GM18951 (cell line): ENCODE results near the gene DOCK8.
A peak's percentile ranks its signal among the peaks of the same experiment; 100 is the strongest.

Source experiments
- POLR2A ChIP-seq: IDR thresholded peaks from 4 replicates; pipeline ENCODE4 v1.6.1; 2011; ENCODE audit warnings: mild to moderate bottlenecking; ENCODE audit not compliant: insufficient read length, insufficient read depth; ENCODE audit errors: extremely low read depth
- in situ Hi-C: fragments of 300-500 bp; cut with MboI; formaldehyde crosslinking; loops from one replicate; pipeline ENCODE4 v1.12.0; 2022; ENCODE audit warnings: low sequenced_read_pairs, mixed read lengths, inconsistent platforms; ENCODE audit not compliant: unreplicated experiment

The DOCK8 gene

GRCh38 chr9:266228-266627, 51.6 kb downstream of the DOCK8 start:
- in situ Hi-C loops, result no loop called here
- no peak for TF ChIP-seq POLR2A

- no peak for TF ChIP-seq POLR2A
- in situ Hi-C loops, result no loop called here
These were observed 54.0 kb downstream of the DOCK8 start for GRCh38 chr9:268616-269015.

GRCh38 chr9:269081-269711, 54.5 kb downstream of the DOCK8 start:
- in situ Hi-C loops, result no loop called here
- no peak for TF ChIP-seq POLR2A

GRCh38 chr9:270657-271237, 56.1 kb downstream of the DOCK8 start:
- in situ Hi-C loops, result no loop called here
- no peak for TF ChIP-seq POLR2A

- peak; percentile 45 for TF ChIP-seq POLR2A
- in situ Hi-C loops, result no loop called here
These were observed 57.9 kb downstream of the DOCK8 start for GRCh38 chr9:272251-273213.

- TF ChIP-seq POLR2A, result no peak
- in situ Hi-C loops, result no loop called here
These were observed 59.7 kb downstream of the DOCK8 start for GRCh38 chr9:274406-274805.

- in situ Hi-C loops, result no loop called here
- no peak for TF ChIP-seq POLR2A
These were observed 63.1 kb downstream of the DOCK8 start for GRCh38 chr9:277601-278295.

- in situ Hi-C loops, result no loop called here
- no peak for TF ChIP-seq POLR2A
These were observed 64.0 kb downstream of the DOCK8 start for GRCh38 chr9:278651-279050.

GRCh38 chr9:279674-280073, 65.0 kb downstream of the DOCK8 start:
- TF ChIP-seq POLR2A, result no peak
- in situ Hi-C loops, result no loop called here

- in situ Hi-C loops, result no loop called here
- TF ChIP-seq POLR2A, result no peak
These were observed 67.3 kb downstream of the DOCK8 start for GRCh38 chr9:281741-282645.

- TF ChIP-seq POLR2A, result no peak
- in situ Hi-C loops, result no loop called here
These were observed 71.5 kb downstream of the DOCK8 start for GRCh38 chr9:286071-286740.

- in situ Hi-C loops, result no loop called here
- TF ChIP-seq POLR2A, result no peak
These were observed 74.5 kb downstream of the DOCK8 start for GRCh38 chr9:289121-289520.

GRCh38 chr9:292915-293314, 78.2 kb downstream of the DOCK8 start:
- TF ChIP-seq POLR2A, result no peak
- in situ Hi-C loops, result no loop called here
